ENCODE measurements around the gene ASCL4.

The ASCL4 gene

DNA sequence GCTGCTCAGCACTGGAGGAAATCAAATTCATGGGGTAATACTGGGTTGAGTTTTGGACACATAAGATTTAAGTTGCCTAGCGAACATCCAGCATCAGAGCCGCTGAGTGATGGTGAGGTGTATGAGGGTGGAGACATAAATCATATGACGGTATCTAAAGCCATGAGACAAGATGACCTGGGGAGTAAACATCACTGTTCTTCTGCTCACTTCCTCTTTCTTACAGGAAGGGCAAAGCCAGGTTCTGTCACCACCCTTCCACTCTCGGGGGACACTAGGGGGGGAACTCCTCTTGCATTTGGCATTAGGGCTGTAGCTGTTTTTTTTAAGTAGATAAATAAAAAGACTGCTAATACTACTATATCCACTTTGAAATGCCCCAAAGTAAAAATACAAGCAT is 37.6 kb upstream of the ASCL4 start:
- DNase-seq (ENCODE audit: low read depth): no peak
- H3K4me3 ChIP-seq (ENCODE audit: low read length): no peak overlapping the region
- TF ChIP-seq, protein P1, sequence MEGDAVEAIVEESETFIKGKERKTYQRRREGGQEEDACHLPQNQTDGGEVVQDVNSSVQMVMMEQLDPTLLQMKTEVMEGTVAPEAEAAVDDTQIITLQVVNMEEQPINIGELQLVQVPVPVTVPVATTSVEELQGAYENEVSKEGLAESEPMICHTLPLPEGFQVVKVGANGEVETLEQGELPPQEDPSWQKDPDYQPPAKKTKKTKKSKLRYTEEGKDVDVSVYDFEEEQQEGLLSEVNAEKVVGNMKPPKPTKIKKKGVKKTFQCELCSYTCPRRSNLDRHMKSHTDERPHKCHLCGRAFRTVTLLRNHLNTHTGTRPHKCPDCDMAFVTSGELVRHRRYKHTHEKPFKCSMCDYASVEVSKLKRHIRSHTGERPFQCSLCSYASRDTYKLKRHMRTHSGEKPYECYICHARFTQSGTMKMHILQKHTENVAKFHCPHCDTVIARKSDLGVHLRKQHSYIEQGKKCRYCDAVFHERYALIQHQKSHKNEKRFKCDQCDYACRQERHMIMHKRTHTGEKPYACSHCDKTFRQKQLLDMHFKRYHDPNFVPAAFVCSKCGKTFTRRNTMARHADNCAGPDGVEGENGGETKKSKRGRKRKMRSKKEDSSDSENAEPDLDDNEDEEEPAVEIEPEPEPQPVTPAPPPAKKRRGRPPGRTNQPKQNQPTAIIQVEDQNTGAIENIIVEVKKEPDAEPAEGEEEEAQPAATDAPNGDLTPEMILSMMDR (conservative IDR thresholded peaks at IDR 0.05; ENCODE audit: low read length): no peak

DNA sequence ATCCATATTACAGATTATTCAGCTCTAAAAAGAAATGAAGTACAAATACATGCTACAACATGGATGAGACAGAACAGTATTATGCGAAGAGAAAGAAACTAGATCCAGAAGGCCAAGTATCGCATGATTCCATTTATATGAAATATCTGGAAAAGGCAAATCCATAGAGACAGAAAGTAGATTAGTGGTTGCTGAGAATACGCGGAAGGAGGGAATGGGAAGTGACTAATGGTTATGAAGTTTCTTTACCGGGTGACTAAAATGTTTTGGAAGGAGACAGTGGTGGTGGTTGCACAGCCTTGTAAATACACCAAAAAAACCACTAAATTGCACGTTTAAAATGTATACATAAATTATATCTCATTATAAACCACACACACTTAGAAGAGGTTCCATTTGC is 26.0 kb upstream of the ASCL4 start:
- 0 out of 2 replicates have a peak overlapping the region, but pooled peaks have one; percentile 5 for H3K4me3 ChIP-seq (ENCODE audit: low read length)
- peak; percentile 80 for DNase-seq (ENCODE audit: low read depth)
- TF ChIP-seq, protein P1 (conservative IDR thresholded peaks at IDR 0.05; ENCODE audit: low read length): no peak

DNA sequence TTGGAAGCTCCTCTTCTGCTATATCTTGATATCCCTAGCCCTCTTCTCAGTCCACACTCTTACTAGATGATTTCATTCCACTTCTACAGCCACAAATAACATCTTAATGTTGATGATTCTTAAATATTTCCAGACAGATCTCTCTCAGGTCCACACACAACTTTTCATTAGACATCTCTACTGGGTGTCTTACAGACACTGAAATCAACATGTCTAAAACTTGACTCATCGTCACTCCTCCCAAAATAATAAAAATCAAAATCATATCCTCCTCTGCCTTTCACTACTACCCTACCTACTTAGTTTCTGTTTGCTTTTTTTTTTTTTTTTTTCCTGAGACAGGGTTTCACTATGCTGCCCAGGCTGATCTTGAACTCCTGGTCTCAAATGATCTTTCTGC is 25.4 kb upstream of the ASCL4 start:
- TF ChIP-seq, protein P1 (conservative IDR thresholded peaks at IDR 0.05; ENCODE audit: low read length): no peak
- no peak overlapping the region for H3K4me3 ChIP-seq (ENCODE audit: low read length)
- peak; percentile 66 for DNase-seq (ENCODE audit: low read depth)

DNA sequence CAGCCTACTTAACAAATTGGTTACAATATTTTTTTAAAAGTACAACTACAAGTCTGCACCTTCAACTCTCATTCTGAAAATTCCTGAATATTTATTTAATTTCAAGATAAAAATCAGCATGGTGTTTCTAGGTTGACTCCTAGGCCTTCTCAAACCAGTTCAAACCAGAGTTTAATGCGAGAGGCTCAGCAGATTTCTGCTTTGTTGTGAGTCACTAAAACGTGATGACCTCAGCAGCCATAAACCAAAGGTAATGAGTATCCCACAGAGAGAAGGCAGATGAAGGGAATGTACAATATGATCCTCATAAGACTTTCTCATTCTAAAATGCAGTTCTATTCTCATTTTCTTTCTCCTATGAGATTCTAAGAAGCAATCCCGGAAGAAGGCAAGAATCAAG is 15.1 kb upstream of the ASCL4 start:
- TF ChIP-seq, protein P1 (conservative IDR thresholded peaks at IDR 0.05; ENCODE audit: low read length): no peak
- peak; percentile 80 for DNase-seq (ENCODE audit: low read depth)
- H3K4me3 ChIP-seq (ENCODE audit: low read length): peak overlapping the region; percentile 92

DNA sequence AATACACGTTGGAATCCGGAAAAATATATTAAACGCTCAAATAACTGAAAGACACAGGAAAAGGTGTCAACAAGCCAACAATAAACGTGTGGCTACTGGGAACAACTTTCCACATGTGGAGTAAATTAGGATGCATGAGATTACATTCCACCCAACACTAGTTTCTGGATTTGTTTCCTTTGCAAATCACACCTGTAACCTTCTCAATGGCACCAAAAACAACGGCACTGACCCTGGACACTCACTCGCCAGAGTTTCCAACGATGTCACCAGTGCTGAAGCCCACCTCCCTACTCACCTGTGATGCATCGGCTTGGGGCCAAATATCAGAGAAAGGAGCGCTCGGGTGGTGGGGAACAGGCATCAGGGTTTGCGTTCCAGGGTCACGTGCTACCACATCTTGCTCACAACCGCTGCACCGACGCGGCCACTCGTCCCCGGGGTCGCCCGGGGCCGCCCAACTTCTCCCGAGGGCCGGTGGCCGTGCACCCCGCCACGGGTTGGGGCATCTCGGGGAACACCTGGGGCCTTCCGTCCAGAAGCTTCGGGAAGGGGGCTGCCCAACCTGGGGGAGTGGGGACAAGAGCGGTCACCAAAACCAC is 14.2 kb upstream of the ASCL4 start:
- peak overlapping the region; percentile 92 for H3K4me3 ChIP-seq (ENCODE audit: low read length)
- TF ChIP-seq, protein P1 (conservative IDR thresholded peaks at IDR 0.05; ENCODE audit: low read length): no peak
- peak; percentile 6 for DNase-seq (ENCODE audit: low read depth)

DNA sequence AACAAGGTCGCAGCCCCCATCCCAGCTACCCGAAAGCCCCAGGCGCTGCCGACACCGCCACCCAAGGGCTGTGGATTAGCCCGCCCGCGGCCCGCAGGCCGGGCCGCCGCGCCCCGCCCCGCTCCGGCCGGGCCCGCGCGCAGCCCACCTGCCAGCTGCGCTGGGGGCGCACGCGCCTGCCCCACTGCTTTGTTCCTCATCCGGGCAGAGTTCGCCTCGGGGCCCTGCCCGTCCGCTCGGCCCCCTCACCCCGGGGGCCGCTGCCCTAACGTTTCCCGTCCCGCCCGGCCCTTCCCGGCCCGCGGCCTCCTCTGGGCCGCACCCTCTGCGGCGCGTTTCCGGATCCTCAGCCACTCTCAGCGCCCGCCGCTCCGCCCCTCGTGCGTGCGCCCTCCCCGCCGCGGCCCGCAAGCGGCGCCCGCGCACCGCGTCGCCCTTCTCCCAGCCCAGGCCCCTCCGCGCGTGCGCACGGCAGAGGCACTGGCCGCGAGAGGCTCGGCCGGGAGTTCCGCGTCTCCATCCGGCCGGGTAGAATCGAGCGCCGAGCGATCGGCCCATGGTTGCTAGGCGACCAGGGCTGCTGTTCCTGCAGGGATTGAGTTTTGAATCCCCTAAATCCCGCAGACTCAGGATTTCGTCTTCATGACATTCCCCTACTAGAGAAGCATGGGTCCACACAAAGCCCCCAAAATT is 13.5 kb upstream of the ASCL4 start, which contains the start of gene PRDM4:
PRDM4 (minus strand) TSS at position 329 of the 693 bp plus-strand sequence. CDS start 622 bp downstream, outside the sequence.
- peak within 1 kb of the TSS; percentile 92 for H3K4me3 ChIP-seq (ENCODE audit: low read length)
- DNase-seq (ENCODE audit: low read depth): peak; percentile 93
- TF ChIP-seq, protein P1 (conservative IDR thresholded peaks at IDR 0.05; ENCODE audit: low read length): no peak

DNA sequence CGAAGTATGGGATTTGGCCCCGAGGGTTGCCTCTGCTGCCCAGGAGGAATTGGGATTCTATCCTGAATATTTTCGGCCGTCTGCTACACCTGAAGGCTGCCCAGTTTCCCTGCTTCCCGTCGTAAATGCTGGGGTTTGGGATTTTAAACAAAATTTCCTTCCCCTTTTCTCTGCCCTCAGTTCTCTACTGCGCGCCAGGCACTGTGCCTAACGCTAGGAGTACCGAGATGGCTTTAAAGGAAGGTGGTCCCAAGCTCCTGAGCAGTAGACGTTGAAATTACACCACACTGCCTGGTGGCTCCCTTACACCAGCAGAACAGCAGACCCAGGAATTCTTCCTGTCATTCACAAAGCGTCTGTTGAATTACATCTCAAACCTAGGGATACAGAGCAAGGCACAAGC is 13.0 kb upstream of the ASCL4 start:
- H3K4me3 ChIP-seq (ENCODE audit: low read length): peak overlapping the region; percentile 67
- TF ChIP-seq, protein P1 (conservative IDR thresholded peaks at IDR 0.05; ENCODE audit: low read length): 0 out of 2 replicates have a peak, but pooled peaks have one; percentile 1
- DNase-seq (ENCODE audit: low read depth): no peak

All from AG10803 (cell line).